Uterus (tissue), 2 donors: ENCODE results near the gene SLC5A4.

Experiments used
- CTCF ChIP-seq, 4 experiments: fragments of 200-600 bp in 2 of 4; fragments of 450-650 bp in 2 of 4; sonication (generic) in 2 of 4; IDR thresholded peaks; one replicate each; pipeline ENCODE4 v1.5.1; 2016 to 2019; ENCODE audit warnings: antibody characterized with exemption in 4 of 4, mild to moderate bottlenecking in 2 of 4, moderate library complexity in 1 of 4
- POLR2A ChIP-seq, 2 donors: fragments of 450-650 bp; IDR thresholded peaks; one replicate each; pipeline ENCODE4 v1.6.1; 2016; ENCODE audit warnings: antibody characterized with exemption in 2 of 2, mild to moderate bottlenecking in 1 of 2, moderate library complexity in 1 of 2

GRCh38 chr22:32200752-32201151 is 54.4 kb downstream of the SLC5A4 start:
- TF ChIP-seq CTCF (IDR thresholded peaks at IDR 0.05) (no peak), POLR2A (IDR thresholded peaks at IDR 0.05) (no peak)
